HUES48 (cell line): ENCODE results near the gene GRPEL2.

Source experiments
- H3K27ac ChIP-seq: one replicate; pipeline ENCODE4 v1.7.0; 2013; ENCODE audit warnings: low read depth, low read length, inconsistent platforms
- H3K27me3 ChIP-seq: 2 replicates; pipeline ENCODE4 v1.6.1; 2013; ENCODE audit warnings: mild to moderate bottlenecking, low read length; ENCODE audit not compliant: control insufficient read depth, insufficient read depth
- H3K36me3 ChIP-seq: 2 replicates; pipeline ENCODE4 v1.6.1; 2013; ENCODE audit warnings: low read length; ENCODE audit not compliant: control insufficient read depth, insufficient read depth
- H3K4me1 ChIP-seq: 2 replicates; pipeline ENCODE4 v1.6.1; 2013; ENCODE audit warnings: mild to moderate bottlenecking, low read length; ENCODE audit not compliant: control insufficient read depth, insufficient read depth
- H3K4me3 ChIP-seq: 2 replicates; pipeline ENCODE4 v1.5.1; 2013; ENCODE audit warnings: mild to moderate bottlenecking, low read depth, low read length
- H3K9ac ChIP-seq: 2 replicates; pipeline ENCODE4 v1.6.1; 2013; ENCODE audit warnings: mild to moderate bottlenecking, low read depth, low read length, moderate library complexity
- H3K9me3 ChIP-seq: 2 replicates; pipeline ENCODE4 v1.6.1; 2013; ENCODE audit warnings: low read length; ENCODE audit not compliant: control insufficient read depth, insufficient read depth

Gene GRPEL2

GRCh38 chr5:149340920-149341319 is 4.4 kb upstream of the GRPEL2 start:
- Histone ChIP-seq H3K4me3 (no peak overlapping the region), H3K27me3 (no peaks in the 10 kb centered on the region), H3K4me1 (no peaks in the 10 kb centered on the region), H3K9me3 (no peaks in the 10 kb centered on the region), H3K36me3 (no peaks in the 10 kb centered on the region), H3K9ac (no peak overlapping the region), H3K27ac (no peak overlapping the region)

GRCh38 chr5:149341876-149342275 is 3.4 kb upstream of the GRPEL2 start:
- H3K4me3 ChIP-seq, result no peak overlapping the region
- no peak overlapping the region for H3K9ac ChIP-seq
- no peaks in the 10 kb centered on the region for H3K4me1 ChIP-seq
- no peaks in the 10 kb centered on the region for H3K27me3 ChIP-seq
- 0 out of 2 replicates have a peak, but pooled peaks cover under 1% of the 10 kb centered on the region for H3K36me3 ChIP-seq
- H3K9me3 ChIP-seq, result no peaks in the 10 kb centered on the region
- H3K27ac ChIP-seq, result no peak overlapping the region

GRCh38 chr5:149344151-149344550 is 1.1 kb upstream of the GRPEL2 start:
- no peaks in the 10 kb centered on the region for H3K4me1 ChIP-seq
- no peak overlapping the region for H3K9ac ChIP-seq
- no peaks in the 10 kb centered on the region for H3K9me3 ChIP-seq
- H3K27ac ChIP-seq, result no peak overlapping the region
- H3K36me3 ChIP-seq, result peaks cover 23% of the 10 kb centered on the region
- no peaks in the 10 kb centered on the region for H3K27me3 ChIP-seq
- H3K4me3 ChIP-seq, result peak overlapping the region; percentile 99; the same call in 1 of the 2 replicates

GRCh38 chr5:149345892-149346222 is 558 bp downstream of the GRPEL2 start:
- no peaks in the 10 kb centered on the region for H3K4me1 ChIP-seq
- H3K27ac ChIP-seq, result peak overlapping the region; percentile 87
- H3K9me3 ChIP-seq, result no peaks in the 10 kb centered on the region
- H3K9ac ChIP-seq, result peak overlapping the region; percentile 94
- H3K4me3 ChIP-seq, result peak overlapping the region; percentile 99
- H3K36me3 ChIP-seq, result peaks cover 40% of the 10 kb centered on the region
- no peaks in the 10 kb centered on the region for H3K27me3 ChIP-seq

GRCh38 chr5:149348518-149348917 is 3.2 kb downstream of the GRPEL2 start:
- no peaks in the 10 kb centered on the region for H3K9me3 ChIP-seq
- H3K27ac ChIP-seq, result no peak overlapping the region
- H3K4me3 ChIP-seq, result no peak overlapping the region
- peaks cover 66% of the 10 kb centered on the region for H3K36me3 ChIP-seq
- no peaks in the 10 kb centered on the region for H3K27me3 ChIP-seq
- H3K9ac ChIP-seq, result no peak overlapping the region
- H3K4me1 ChIP-seq, result no peaks in the 10 kb centered on the region

GRCh38 chr5:149349382-149349781 is 4.1 kb downstream of the GRPEL2 start:
- Histone ChIP-seq H3K4me3 (no peak overlapping the region), H3K27me3 (no peaks in the 10 kb centered on the region), H3K4me1 (no peaks in the 10 kb centered on the region), H3K27ac (no peak overlapping the region), H3K9me3 (no peaks in the 10 kb centered on the region), H3K36me3 (peaks cover 75% of the 10 kb centered on the region), H3K9ac (no peak overlapping the region)

GRCh38 chr5:149352169-149352568 is 6.9 kb downstream of the GRPEL2 start:
- H3K9ac ChIP-seq, result no peak overlapping the region
- H3K36me3 ChIP-seq, result peaks cover 83% of the 10 kb centered on the region
- H3K4me1 ChIP-seq, result no peaks in the 10 kb centered on the region
- H3K9me3 ChIP-seq, result no peaks in the 10 kb centered on the region
- H3K27ac ChIP-seq, result no peak overlapping the region
- no peak overlapping the region for H3K4me3 ChIP-seq
- H3K27me3 ChIP-seq, result no peaks in the 10 kb centered on the region

- Histone ChIP-seq H3K27ac (no peak overlapping the region), H3K4me1 (no peaks in the 10 kb centered on the region), H3K36me3 (peaks cover 66% of the 10 kb centered on the region), H3K27me3 (no peaks in the 10 kb centered on the region), H3K9me3 (no peaks in the 10 kb centered on the region), H3K9ac (no peak overlapping the region), H3K4me3 (no peak overlapping the region)
Measured at GRCh38 chr5:149353911-149354310, 8.6 kb downstream of the GRPEL2 start.

- H3K9me3 ChIP-seq, result no peaks in the 10 kb centered on the region
- no peaks in the 10 kb centered on the region for H3K27me3 ChIP-seq
- no peaks in the 10 kb centered on the region for H3K4me1 ChIP-seq
- peaks cover 48% of the 10 kb centered on the region for H3K36me3 ChIP-seq
- no peak overlapping the region for H3K9ac ChIP-seq
- no peak overlapping the region for H3K4me3 ChIP-seq
- no peak overlapping the region for H3K27ac ChIP-seq
Measured at GRCh38 chr5:149355688-149356087, 10.4 kb downstream of the GRPEL2 start.

- H3K9me3 ChIP-seq, result no peaks in the 10 kb centered on the region
- no peak overlapping the region for H3K9ac ChIP-seq
- H3K4me1 ChIP-seq, result no peaks in the 10 kb centered on the region
- H3K4me3 ChIP-seq, result no peak overlapping the region
- no peak overlapping the region for H3K27ac ChIP-seq
- peaks cover 41% of the 10 kb centered on the region for H3K36me3 ChIP-seq
- H3K27me3 ChIP-seq, result no peaks in the 10 kb centered on the region
Measured at GRCh38 chr5:149356391-149356790, 11.1 kb downstream of the GRPEL2 start.

- H3K4me1 ChIP-seq, result no peaks in the 10 kb centered on the region
Measured at GRCh38 chr5:149357370-149358293, 12.3 kb downstream of the GRPEL2 start, which contains the start of gene PCYOX1L. Gene PCYOX1L, plus strand, starts transcription at chr5:149358046. Its CDS starts 23 bp downstream, at chr5:149358069.

More at GRCh38 chr5:149357370-149358293, 12.3 kb downstream of the GRPEL2 start, which contains the start of gene PCYOX1L:
- H3K9me3 ChIP-seq, result no peaks in the 10 kb centered on the region
- H3K9ac ChIP-seq, result peak within 1 kb of the TSS; percentile 26
- H3K36me3 ChIP-seq, result peaks cover 29% of the 10 kb centered on the region
- peak within 1 kb of the TSS; percentile 87 for H3K4me3 ChIP-seq
- H3K27me3 ChIP-seq, result no peaks in the 10 kb centered on the region
- H3K27ac ChIP-seq, result peak within 1 kb of the TSS; percentile 5
